Gastroesophageal sphincter (tissue), 3 donors: ENCODE results near the gene PPIF.

Source experiments
- CTCF ChIP-seq, 4 experiments: fragments of 200-600 bp in 2 of 4; fragments of 450-650 bp in 2 of 4; sonication (generic) in 1 of 4; IDR thresholded peaks; one replicate each; pipeline ENCODE4 v1.5.1; 2017 to 2019; ENCODE audit warnings: antibody characterized with exemption in 4 of 4, mild to moderate bottlenecking in 2 of 4, moderate library complexity in 2 of 4
- EP300 ChIP-seq: sonication (generic); formaldehyde crosslinking; IDR thresholded peaks from one replicate; pipeline ENCODE4 v1.6.1; 2017; ENCODE audit warnings: antibody characterized with exemption, mild to moderate bottlenecking
- POLR2A ChIP-seq, 2 donors: fragments of 450-650 bp; IDR thresholded peaks; one replicate each; pipeline ENCODE4 v1.6.1; 2017; ENCODE audit warnings: antibody characterized with exemption in 2 of 2, mild to moderate bottlenecking in 2 of 2, moderate library complexity in 1 of 2
- POLR2AphosphoS5 ChIP-seq: sonication (generic); formaldehyde crosslinking; IDR thresholded peaks from one replicate; pipeline ENCODE4 v1.6.1; 2017; ENCODE audit warnings: antibody characterized with exemption

- TF ChIP-seq POLR2A (IDR thresholded peaks at IDR 0.05) (no peak), CTCF (IDR thresholded peaks at IDR 0.05) (peak in 3 of 4 experiments; percentile 34 to 66 (median 64)), EP300 (no peak), POLR2AphosphoS5 (no peak)
Observed at GRCh38 chr10:79400146-79401004, 53.1 kb downstream of the PPIF start.
